WTC11 (cell line): ENCODE results near the gene DCAF17. TPM values are rescaled to one million over a fixed set of nuclear protein-coding genes. Genes with fewer than 3 reads are reported as not detected.
A peak's percentile ranks its signal among the peaks of the same experiment; 100 is the strongest.

Source experiments
- ATAC-seq: fragments of 200-7000 bp; cut with Tn5 transposase; 2 replicates; pipeline ENCODE4 v1.10.0; 2021; ENCODE audit warnings: mild to moderate bottlenecking, moderate library complexity
- CTCF ChIA-PET: fragments of 300-600 bp; sonication (Branson Sonifier 250); formaldehyde crosslinking; loops from one replicate; lab custom pipeline; 2021; ENCODE audit warnings: antibody characterized with exemption; lab: Charles Lee
- POLR2A ChIA-PET: fragments of 350-600 bp; sonication (Branson Sonifier 250); formaldehyde crosslinking; loops from one replicate; lab custom pipeline; 2021; ENCODE audit warnings: antibody characterized with exemption; lab: Charles Lee
- DNase-seq: peaks from one replicate; pipeline ENCODE4 v3.0.0; 2021; ENCODE audit warnings: low spot score
- H3K27ac Mint-ChIP-seq: 2 replicates; pipeline ENCODE4 v1.8.0; 2021; ENCODE audit warnings: mixed read lengths
- H3K27me3 Mint-ChIP-seq: 2 replicates; pipeline ENCODE4 v1.8.0; 2021; ENCODE audit warnings: low read depth, mild to moderate bottlenecking, moderate library complexity, mixed read lengths
- H3K36me3 Mint-ChIP-seq: 2 replicates; pipeline ENCODE4 v1.8.0; 2021; ENCODE audit warnings: mixed read lengths
- H3K4me1 Mint-ChIP-seq: 2 replicates; pipeline ENCODE4 v1.8.0; 2022; ENCODE audit warnings: mixed read lengths
- H3K4me3 Mint-ChIP-seq: 2 replicates; pipeline ENCODE4 v1.8.0; 2021; ENCODE audit warnings: mild to moderate bottlenecking, moderate library complexity, mixed read lengths
- H3K9me3 Mint-ChIP-seq: 2 replicates; pipeline ENCODE4 v1.8.0; 2021; ENCODE audit warnings: mixed read lengths
- CBFB ChIP-seq: sonication (generic); formaldehyde crosslinking; IDR thresholded peaks from 2 replicates; pipeline ENCODE4 v1.8.1; 2022; ENCODE audit warnings: mild to moderate bottlenecking, low read depth, missing genetic modification reagents
- CREM ChIP-seq: sonication (generic); formaldehyde crosslinking; IDR thresholded peaks from 2 replicates; pipeline ENCODE4 v1.8.1; 2022; ENCODE audit warnings: mild to moderate bottlenecking, missing genetic modification reagents, moderate library complexity
- JUN ChIP-seq: sonication (generic); formaldehyde crosslinking; IDR thresholded peaks from 2 replicates; pipeline ENCODE4 v1.8.0; 2023; ENCODE audit warnings: mild to moderate bottlenecking, missing genetic modification reagents
- MXD4 ChIP-seq: fragments of 250-450 bp; sonication (Bioruptor Pico); IDR thresholded peaks from 2 replicates; pipeline ENCODE4 v1.8.0; 2021; ENCODE audit warnings: mild to moderate bottlenecking, moderate library complexity, borderline replicate concordance
- RELA ChIP-seq: sonication (generic); formaldehyde crosslinking; IDR thresholded peaks from 2 replicates; pipeline ENCODE4 v1.8.1; 2022; ENCODE audit warnings: missing genetic modification reagents, mild to moderate bottlenecking, borderline replicate concordance
- SMAD3 ChIP-seq: sonication (generic); formaldehyde crosslinking; IDR thresholded peaks from 2 replicates; pipeline ENCODE4 v1.8.0; 2022; ENCODE audit warnings: missing genetic modification reagents, mild to moderate bottlenecking, borderline replicate concordance
- SMAD4 ChIP-seq: sonication (generic); formaldehyde crosslinking; IDR thresholded peaks from 2 replicates; pipeline ENCODE4 v1.8.0; 2022; ENCODE audit warnings: mild to moderate bottlenecking, missing genetic modification reagents
- SP1 ChIP-seq: sonication (generic); formaldehyde crosslinking; conservative IDR thresholded peaks from 2 replicates; pipeline ENCODE4 v1.8.1; 2022; ENCODE audit warnings: missing genetic modification reagents
- TEAD1 ChIP-seq: sonication (generic); formaldehyde crosslinking; IDR thresholded peaks from 2 replicates; pipeline ENCODE4 v1.8.0; 2022; ENCODE audit warnings: mild to moderate bottlenecking, missing genetic modification reagents
- TEAD4 ChIP-seq: sonication (generic); formaldehyde crosslinking; IDR thresholded peaks from 2 replicates; pipeline ENCODE4 v1.8.0; 2022; ENCODE audit warnings: mild to moderate bottlenecking, missing genetic modification reagents
- ZBTB21 ChIP-seq: sonication (generic); formaldehyde crosslinking; IDR thresholded peaks from 2 replicates; pipeline ENCODE4 v1.8.1; 2023; ENCODE audit warnings: mild to moderate bottlenecking, missing genetic modification reagents, borderline replicate concordance
- ZNF416 ChIP-seq: fragments of 250-450 bp; sonication (Bioruptor Pico); IDR thresholded peaks from 2 replicates; pipeline ENCODE4 v1.9.0; 2021; ENCODE audit warnings: mild to moderate bottlenecking, inconsistent platforms
- total RNA-seq: library from RNA; stranded (reverse); gene quantifications from 3 replicates; pipeline ENCODE4 v1.2.3, GENCODE V29; 2021
- TF ChIP-seq, protein P1 (sequence below): sonication (generic); formaldehyde crosslinking; conservative IDR thresholded peaks from 2 replicates; pipeline ENCODE4 v1.8.1; 2022; ENCODE audit warnings: mild to moderate bottlenecking, missing genetic modification reagents
- TF ChIP-seq, protein P2 (sequence below): sonication (generic); formaldehyde crosslinking; IDR thresholded peaks from 2 replicates; pipeline ENCODE4 v1.8.1; 2023; ENCODE audit warnings: mild to moderate bottlenecking, missing genetic modification reagents, moderate library complexity
- TF ChIP-seq, protein P3 (sequence below): fragments of 250-450 bp; sonication (Bioruptor Pico); conservative IDR thresholded peaks from 2 replicates; pipeline ENCODE4 v1.9.0; 2021; ENCODE audit warnings: mild to moderate bottlenecking
- TF ChIP-seq, protein P4 (sequence below): sonication (generic); formaldehyde crosslinking; conservative IDR thresholded peaks from 2 replicates; pipeline ENCODE4 v1.8.1; 2023; ENCODE audit warnings: mild to moderate bottlenecking, low read depth, missing genetic modification reagents, moderate library complexity

The DCAF17 gene
- total RNA-seq, 1 experiment from 2014 or later, result 27.2 TPM

DNA sequence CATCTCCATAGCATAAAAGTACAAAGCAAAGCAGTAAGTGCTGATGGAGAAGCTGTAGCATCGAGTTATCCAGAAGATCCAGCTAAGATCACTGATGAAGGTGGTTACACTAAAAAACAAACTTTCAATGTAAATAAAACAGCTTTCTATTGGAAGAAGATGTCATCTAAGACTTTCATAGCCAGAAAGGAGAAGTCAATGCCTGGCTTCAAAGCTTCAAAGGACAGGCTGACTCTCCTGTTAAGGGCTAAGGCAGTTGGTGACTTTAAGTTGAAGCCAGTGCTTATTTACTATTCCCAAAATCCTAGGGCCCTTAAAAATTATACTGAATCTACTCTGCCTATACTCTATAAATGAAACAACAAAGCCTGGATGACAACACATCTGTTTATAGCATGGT lies 44.2 kb upstream of the DCAF17 start:
- DNase-seq, result no peak
- TF ChIP-seq, protein P1, sequence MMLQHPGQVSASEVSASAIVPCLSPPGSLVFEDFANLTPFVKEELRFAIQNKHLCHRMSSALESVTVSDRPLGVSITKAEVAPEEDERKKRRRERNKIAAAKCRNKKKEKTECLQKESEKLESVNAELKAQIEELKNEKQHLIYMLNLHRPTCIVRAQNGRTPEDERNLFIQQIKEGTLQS (CRISPR knock-in tag), result no peak
- TF ChIP-seq CBFB (CRISPR knock-in tag) (no peak), TEAD1 (no peak), JUN (CRISPR knock-in tag) (no peak), SMAD4 (no peak), SP1 (CRISPR knock-in tag) (no peak), TEAD4 (CRISPR knock-in tag) (no peak)
- peaks cover 75% of the 10 kb centered on the region for H3K4me1 Mint-ChIP-seq
- CTCF ChIA-PET, result interaction anchor here (1.8 kb wide), 1 partner anchor 26 kb away, joined by 7 read pairs; no protein-coding TSS in a partner anchor
- H3K27me3 Mint-ChIP-seq, result no peaks in the 10 kb centered on the region
- POLR2A ChIA-PET, result no interaction called here
- ATAC-seq, result no peak
- peaks cover 4% of the 10 kb centered on the region; the same call in 1 of the 2 replicates for H3K36me3 Mint-ChIP-seq
- peak overlapping the region; percentile 67 for H3K27ac Mint-ChIP-seq
- no peaks in the 10 kb centered on the region for H3K9me3 Mint-ChIP-seq
- H3K4me3 Mint-ChIP-seq, result no peak overlapping the region

DNA sequence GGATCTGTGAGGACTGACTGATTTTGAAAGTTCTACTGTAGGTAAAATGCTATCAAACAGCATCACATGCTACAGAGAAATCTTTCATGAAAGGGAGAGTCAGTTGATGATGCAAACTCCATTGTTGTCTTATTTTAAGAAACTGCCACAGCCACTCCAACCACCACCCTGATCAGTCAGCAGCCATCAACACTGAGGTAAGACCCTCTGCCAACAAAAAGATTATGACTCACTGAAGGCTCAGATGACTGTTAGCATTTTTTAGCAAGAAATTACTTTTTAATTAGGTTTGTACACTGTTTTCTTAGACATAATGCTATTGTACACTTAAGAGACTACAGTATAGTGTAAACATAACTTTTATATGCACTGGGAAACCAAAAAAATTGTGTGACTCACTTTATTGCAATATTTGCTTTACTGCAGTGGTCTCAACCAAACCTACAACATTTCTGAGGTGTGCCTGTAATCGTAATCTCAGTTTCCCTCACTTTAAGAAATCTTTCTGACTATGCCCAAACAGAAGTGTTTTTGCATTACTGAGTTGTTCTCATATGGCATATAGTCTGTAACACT lies 43.0 kb upstream of the DCAF17 start:
- CTCF ChIA-PET, result no interaction called here
- Mint-ChIP-seq H3K27me3 (no peaks in the 10 kb centered on the region), H3K36me3 (peaks cover 4% of the 10 kb centered on the region; the same call in 1 of the 2 replicates), H3K4me1 (peaks cover 75% of the 10 kb centered on the region), H3K4me3 (no peak overlapping the region), H3K9me3 (no peaks in the 10 kb centered on the region), H3K27ac (0 out of 2 replicates have a peak overlapping the region, but pooled peaks have one; percentile 17)
- no peak for DNase-seq
- TF ChIP-seq CREM (CRISPR knock-in tag) (no peak), SMAD3 (no peak), ZNF416 (CRISPR knock-in tag) (no peak), ZBTB21 (CRISPR knock-in tag) (no peak)
- TF ChIP-seq, protein P2, sequence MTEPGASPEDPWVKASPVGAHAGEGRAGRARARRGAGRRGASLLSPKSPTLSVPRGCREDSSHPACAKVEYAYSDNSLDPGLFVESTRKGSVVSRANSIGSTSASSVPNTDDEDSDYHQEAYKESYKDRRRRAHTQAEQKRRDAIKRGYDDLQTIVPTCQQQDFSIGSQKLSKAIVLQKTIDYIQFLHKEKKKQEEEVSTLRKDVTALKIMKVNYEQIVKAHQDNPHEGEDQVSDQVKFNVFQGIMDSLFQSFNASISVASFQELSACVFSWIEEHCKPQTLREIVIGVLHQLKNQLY, result no peak
- POLR2A ChIA-PET, result no interaction called here
- no peak for ATAC-seq

DNA sequence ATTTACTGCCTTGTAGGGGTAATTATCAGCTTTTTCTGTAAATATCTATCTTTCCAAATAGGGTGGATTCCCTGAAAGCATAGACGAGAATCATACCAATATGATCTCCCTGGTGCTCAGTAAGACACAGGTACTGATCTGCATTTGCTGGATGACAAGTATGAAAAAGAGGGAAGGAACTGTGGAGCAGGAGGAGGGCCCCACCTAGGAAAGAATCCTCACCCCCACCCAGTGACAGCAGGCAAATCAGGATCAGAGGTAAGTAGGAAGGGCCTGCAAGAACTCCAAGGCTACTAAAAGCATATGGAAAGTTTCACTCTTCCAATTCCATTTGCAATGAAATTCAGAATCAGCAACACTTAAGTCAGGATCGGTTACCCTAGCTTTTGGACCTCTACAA lies 42.5 kb upstream of the DCAF17 start:
- Mint-ChIP-seq H3K36me3 (peaks cover 4% of the 10 kb centered on the region; the same call in 1 of the 2 replicates), H3K27ac (peak overlapping the region; percentile 39), H3K9me3 (no peaks in the 10 kb centered on the region), H3K27me3 (no peaks in the 10 kb centered on the region)
- CTCF ChIA-PET, result no interaction called here
- DNase-seq, result no peak
- TF ChIP-seq, protein P3, sequence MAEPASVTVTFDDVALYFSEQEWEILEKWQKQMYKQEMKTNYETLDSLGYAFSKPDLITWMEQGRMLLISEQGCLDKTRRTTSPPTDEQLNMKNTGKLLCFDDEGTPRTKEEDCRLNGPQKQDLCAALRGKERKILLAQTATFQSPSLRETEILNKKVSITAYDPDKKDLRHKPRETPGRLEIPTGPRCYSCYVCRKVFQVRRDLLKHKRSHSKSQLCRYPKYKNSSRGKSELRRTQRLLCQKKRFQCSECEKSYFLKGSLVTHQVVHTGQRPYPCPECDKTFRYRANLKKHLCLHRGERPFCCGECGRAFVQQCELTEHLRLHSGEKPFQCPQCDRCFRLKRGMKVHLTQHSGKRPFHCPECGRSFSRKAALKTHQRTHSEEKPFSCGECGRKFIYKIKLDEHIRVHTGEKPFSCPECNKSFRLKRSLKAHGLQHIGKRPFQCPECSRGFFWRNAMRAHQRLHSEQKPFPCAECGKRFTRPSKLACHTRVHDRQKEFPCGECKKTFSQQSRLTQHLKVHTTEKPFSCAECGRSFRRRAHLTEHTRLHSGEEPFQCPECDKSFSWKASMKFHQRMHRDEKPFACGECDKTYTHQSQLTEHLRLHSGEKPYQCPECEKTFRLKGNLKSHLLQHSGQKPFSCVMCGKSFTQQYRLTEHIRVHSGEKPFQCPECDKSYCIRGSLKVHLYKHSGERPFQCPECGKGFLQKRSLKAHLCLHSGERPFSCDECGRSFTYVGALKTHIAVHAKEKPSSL (CRISPR knock-in tag), result no peak
- TF ChIP-seq RELA (CRISPR knock-in tag), result no peak
- TF ChIP-seq, protein P4, sequence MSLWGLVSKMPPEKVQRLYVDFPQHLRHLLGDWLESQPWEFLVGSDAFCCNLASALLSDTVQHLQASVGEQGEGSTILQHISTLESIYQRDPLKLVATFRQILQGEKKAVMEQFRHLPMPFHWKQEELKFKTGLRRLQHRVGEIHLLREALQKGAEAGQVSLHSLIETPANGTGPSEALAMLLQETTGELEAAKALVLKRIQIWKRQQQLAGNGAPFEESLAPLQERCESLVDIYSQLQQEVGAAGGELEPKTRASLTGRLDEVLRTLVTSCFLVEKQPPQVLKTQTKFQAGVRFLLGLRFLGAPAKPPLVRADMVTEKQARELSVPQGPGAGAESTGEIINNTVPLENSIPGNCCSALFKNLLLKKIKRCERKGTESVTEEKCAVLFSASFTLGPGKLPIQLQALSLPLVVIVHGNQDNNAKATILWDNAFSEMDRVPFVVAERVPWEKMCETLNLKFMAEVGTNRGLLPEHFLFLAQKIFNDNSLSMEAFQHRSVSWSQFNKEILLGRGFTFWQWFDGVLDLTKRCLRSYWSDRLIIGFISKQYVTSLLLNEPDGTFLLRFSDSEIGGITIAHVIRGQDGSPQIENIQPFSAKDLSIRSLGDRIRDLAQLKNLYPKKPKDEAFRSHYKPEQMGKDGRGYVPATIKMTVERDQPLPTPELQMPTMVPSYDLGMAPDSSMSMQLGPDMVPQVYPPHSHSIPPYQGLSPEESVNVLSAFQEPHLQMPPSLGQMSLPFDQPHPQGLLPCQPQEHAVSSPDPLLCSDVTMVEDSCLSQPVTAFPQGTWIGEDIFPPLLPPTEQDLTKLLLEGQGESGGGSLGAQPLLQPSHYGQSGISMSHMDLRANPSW, result no peak
- TF ChIP-seq SMAD4, result no peak
- no peak for TF ChIP-seq SP1 (CRISPR knock-in tag)
- TF ChIP-seq MXD4 (CRISPR knock-in tag), result no peak
- TF ChIP-seq, all 79 proteins: peak for 0
- Mint-ChIP-seq H3K4me1 (peaks cover 72% of the 10 kb centered on the region), H3K4me3 (no peak overlapping the region)
- POLR2A ChIA-PET, result no interaction called here
- no peak for ATAC-seq
